Sigmoid colon (tissue), 7 donors: ENCODE measurements around the gene NOL4L. TPM values are rescaled to one million over a fixed set of nuclear protein-coding genes. Genes with fewer than 3 reads are reported as not detected.

Experiments
- DNase-seq: peaks from one replicate; pipeline ENCODE4 v3.0.0-alpha.2; 2019
- H3K27ac ChIP-seq, 4 donors: fragments of 200-600 bp; sonication (generic); one replicate each; pipeline ENCODE4 v1.5.1; 2016 to 2019; ENCODE audit warnings: mild to moderate bottlenecking in 1 of 4
- H3K27me3 ChIP-seq, 3 donors: fragments of 200-600 bp; sonication (generic); one replicate each; pipeline ENCODE4 v1.5.1; 2019; ENCODE audit warnings: mild to moderate bottlenecking in 1 of 3
- H3K36me3 ChIP-seq, 4 donors: fragments of 200-600 bp; sonication (generic); one replicate each; pipeline ENCODE4 v1.5.1; 2016 to 2019
- H3K4me1 ChIP-seq, 4 donors: fragments of 200-600 bp; sonication (generic); one replicate each; pipeline ENCODE4 v1.5.1; 2017 to 2019
- H3K4me3 ChIP-seq, 4 donors: fragments of 200-600 bp; sonication (generic); one replicate each; pipeline ENCODE4 v1.5.1; 2017 to 2019; ENCODE audit warnings: mild to moderate bottlenecking in 2 of 4, moderate library complexity in 1 of 4
- H3K9me3 ChIP-seq, 4 donors: fragments of 200-600 bp in 3 of 4; sonication (generic) in 3 of 4; one replicate each; pipeline versions ENCODE4 v1.5.1 to v1.6.1; 2013 to 2019
- EP300 ChIP-seq, 4 donors: sonication (generic); formaldehyde crosslinking; IDR thresholded peaks; one replicate each; pipeline ENCODE4 v1.6.1; 2017; ENCODE audit warnings: antibody characterized with exemption in 4 of 4
- POLR2A ChIP-seq, 2 donors: fragments of 450-650 bp; IDR thresholded peaks; one replicate each; pipeline ENCODE4 v1.6.1; 2016; ENCODE audit warnings: antibody characterized with exemption in 2 of 2, mild to moderate bottlenecking in 2 of 2, moderate library complexity in 2 of 2
- POLR2AphosphoS5 ChIP-seq, 4 donors: sonication (generic); formaldehyde crosslinking; IDR thresholded peaks; one replicate each; pipeline ENCODE4 v1.6.1; 2017; ENCODE audit warnings: antibody characterized with exemption in 4 of 4
- WGBS, 2 donors: extraction: QIAGEN DNeasy Blood & Tissue Kit; methylation state at CpG; one replicate each; pipeline ENCODE4 v1.1.7; 2013; 5-methylcytosine and 5-hydroxymethylcytosine counted together
- intact Hi-C: fragments of 100-400 bp; cut with DNase I; formaldehyde crosslinking; loops from one replicate; pipeline ENCODE4 v1.15.1; 2023
- polyA plus RNA-seq, 3 donors: library from polyadenylated mRNA; stranded (reverse); fragments of 200-250 nt; gene quantifications; one replicate each; pipeline ENCODE4 v1.2.3, GENCODE V29; 2013
- total RNA-seq, 4 donors: library from RNA; depleted of rRNA; stranded (reverse); fragments of >200 nt; gene quantifications; one replicate each; pipeline ENCODE4 v1.1.0, GENCODE V29; 2016
- TF ChIP-seq, protein P1 (sequence below), 4 experiments: fragments of 450-650 bp in 3 of 4; fragments of 200-600 bp in 1 of 4; IDR thresholded peaks; one replicate each; pipeline ENCODE4 v1.5.1; 2016 to 2019; ENCODE audit warnings: antibody characterized with exemption in 4 of 4, mild to moderate bottlenecking in 3 of 4, moderate library complexity in 2 of 4
- donor health status: healthy with polysubstance abuse.
- donor health status: Bipolar disorder and iron deficiency.
- donor health status: healthy.

Gene NOL4L
- total and polyA plus RNA-seq, 7 donors = 9.2 to 34.7 (median 16.8) TPM

DNA sequence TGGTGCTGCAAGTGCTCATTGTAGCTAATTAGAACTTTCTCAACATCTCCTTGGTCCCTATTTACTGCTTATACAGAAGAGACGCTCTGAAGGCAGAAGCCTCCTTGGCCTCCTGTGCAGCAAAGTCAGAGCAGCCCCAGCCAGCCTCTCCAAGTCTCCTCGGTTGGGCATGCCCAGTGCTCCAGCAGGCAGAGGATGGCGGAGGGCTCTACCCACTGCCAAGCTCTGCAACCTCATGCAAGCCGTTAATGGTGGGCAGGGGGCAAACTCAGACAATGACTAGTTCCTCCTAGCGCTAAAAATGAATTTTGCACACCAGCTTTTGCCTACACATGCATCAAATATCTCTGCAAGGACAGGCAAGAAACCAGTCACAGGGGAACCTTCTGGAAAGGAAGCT is 27.8 kb downstream of the NOL4L start:
- Histone ChIP-seq H3K4me1 (no peaks in the 10 kb centered on the region), H3K27me3 (no peaks in the 10 kb centered on the region), H3K9me3 (no peaks in the 10 kb centered on the region), H3K36me3 (no peaks in the 10 kb centered on the region), H3K4me3 (no peak overlapping the region), H3K27ac (no peak overlapping the region)
- no peak for DNase-seq
- intact Hi-C loops = no loop called here
- 71 to 76% methylated on average over 5 of the region's 5 CpGs for WGBS, 2 donors
- TF ChIP-seq POLR2A (IDR thresholded peaks at IDR 0.05) (no peak), POLR2AphosphoS5 (IDR thresholded peaks at IDR 0.05) (no peak), EP300 (IDR thresholded peaks at IDR 0.05) (no peak)
- TF ChIP-seq, protein P1, sequence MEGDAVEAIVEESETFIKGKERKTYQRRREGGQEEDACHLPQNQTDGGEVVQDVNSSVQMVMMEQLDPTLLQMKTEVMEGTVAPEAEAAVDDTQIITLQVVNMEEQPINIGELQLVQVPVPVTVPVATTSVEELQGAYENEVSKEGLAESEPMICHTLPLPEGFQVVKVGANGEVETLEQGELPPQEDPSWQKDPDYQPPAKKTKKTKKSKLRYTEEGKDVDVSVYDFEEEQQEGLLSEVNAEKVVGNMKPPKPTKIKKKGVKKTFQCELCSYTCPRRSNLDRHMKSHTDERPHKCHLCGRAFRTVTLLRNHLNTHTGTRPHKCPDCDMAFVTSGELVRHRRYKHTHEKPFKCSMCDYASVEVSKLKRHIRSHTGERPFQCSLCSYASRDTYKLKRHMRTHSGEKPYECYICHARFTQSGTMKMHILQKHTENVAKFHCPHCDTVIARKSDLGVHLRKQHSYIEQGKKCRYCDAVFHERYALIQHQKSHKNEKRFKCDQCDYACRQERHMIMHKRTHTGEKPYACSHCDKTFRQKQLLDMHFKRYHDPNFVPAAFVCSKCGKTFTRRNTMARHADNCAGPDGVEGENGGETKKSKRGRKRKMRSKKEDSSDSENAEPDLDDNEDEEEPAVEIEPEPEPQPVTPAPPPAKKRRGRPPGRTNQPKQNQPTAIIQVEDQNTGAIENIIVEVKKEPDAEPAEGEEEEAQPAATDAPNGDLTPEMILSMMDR (IDR thresholded peaks at IDR 0.05) = no peak

DNA sequence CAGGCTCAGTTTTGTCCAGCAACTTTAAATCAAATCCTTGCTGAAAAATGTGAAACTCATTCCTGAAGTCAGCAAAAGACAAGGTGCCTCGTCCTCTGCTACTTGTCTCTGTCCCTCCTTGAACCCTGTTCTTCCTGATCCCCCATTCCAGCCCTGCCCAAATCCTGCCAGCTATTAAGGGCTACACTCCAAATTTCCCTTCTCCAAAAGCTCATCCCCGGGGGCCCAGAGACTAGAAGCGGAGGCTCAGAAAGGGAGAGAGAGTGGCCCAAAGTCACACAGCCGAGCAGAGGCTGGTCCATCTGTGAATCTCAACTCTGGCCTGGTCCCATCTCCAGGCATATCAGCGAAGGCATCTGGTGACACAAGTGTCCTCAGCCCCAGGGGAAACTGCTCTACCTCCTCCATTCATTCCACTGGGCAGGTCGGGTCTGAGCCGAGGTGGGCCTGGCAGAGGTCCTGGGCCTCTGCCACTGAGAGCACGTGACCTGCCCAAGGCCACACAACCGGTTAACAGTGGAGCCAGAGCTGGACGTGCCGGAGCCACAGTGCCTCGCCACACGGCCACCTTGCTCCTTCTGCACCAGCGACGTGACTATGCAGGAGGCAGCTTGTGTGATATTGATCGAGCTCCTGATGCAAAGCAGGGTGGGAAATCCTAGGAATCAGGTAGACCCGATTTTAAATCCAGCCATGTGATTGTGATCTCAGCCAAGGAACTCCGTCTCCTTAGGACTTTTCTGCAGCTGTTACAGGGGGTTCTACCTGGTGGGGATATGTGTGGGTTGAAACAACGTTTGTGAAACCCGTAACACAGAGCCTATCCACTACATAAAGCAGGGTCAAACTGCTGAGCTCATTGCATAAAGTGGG is 28.6 kb downstream of the NOL4L start:
- Histone ChIP-seq H3K27ac (no peak overlapping the region), H3K9me3 (no peaks in the 10 kb centered on the region), H3K27me3 (no peaks in the 10 kb centered on the region), H3K36me3 (no peaks in the 10 kb centered on the region), H3K4me3 (no peak overlapping the region), H3K4me1 (no peaks in the 10 kb centered on the region)
- WGBS, 2 donors = 90 to 93% methylated on average over 20 of the region's 20 CpGs
- TF ChIP-seq, protein P1 (IDR thresholded peaks at IDR 0.05) = no peak
- TF ChIP-seq POLR2AphosphoS5 (IDR thresholded peaks at IDR 0.05) = no peak
- TF ChIP-seq EP300 (IDR thresholded peaks at IDR 0.05) = no peak
- TF ChIP-seq POLR2A (IDR thresholded peaks at IDR 0.05) = no peak
- DNase-seq = no peak
- intact Hi-C loops = no loop called here

DNA sequence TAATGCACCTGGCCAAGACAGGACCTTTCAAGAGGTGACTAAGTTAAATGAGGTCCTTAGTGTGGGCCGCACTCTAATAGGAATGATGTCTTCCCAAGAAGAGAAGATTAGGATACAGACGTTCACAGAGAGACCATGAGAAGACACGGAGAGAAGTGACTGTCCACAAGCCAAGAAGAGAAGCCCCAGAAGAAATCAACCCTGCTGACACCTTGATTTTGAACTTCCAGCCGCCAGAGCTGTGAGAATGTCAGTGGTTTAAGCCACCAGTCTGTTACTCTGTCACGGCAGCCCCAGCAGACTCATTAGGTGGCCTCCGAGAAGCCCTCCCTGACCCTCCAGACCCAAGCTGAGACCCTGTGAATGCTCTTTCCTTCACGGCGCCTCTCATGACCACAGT is 29.5 kb downstream of the NOL4L start:
- TF ChIP-seq POLR2AphosphoS5 (IDR thresholded peaks at IDR 0.05) (no peak), POLR2A (IDR thresholded peaks at IDR 0.05) (no peak), EP300 (IDR thresholded peaks at IDR 0.05) (no peak)
- TF ChIP-seq, protein P1 (IDR thresholded peaks at IDR 0.05) = no peak
- Histone ChIP-seq H3K9me3 (no peaks in the 10 kb centered on the region), H3K4me1 (no peaks in the 10 kb centered on the region), H3K4me3 (no peak overlapping the region), H3K27ac (no peak overlapping the region), H3K27me3 (no peaks in the 10 kb centered on the region), H3K36me3 (no peaks in the 10 kb centered on the region)
- DNase-seq = no peak
- intact Hi-C loops = no loop called here
- 94% methylated on average over 8 of the region's 8 CpGs for WGBS, 2 donors

DNA sequence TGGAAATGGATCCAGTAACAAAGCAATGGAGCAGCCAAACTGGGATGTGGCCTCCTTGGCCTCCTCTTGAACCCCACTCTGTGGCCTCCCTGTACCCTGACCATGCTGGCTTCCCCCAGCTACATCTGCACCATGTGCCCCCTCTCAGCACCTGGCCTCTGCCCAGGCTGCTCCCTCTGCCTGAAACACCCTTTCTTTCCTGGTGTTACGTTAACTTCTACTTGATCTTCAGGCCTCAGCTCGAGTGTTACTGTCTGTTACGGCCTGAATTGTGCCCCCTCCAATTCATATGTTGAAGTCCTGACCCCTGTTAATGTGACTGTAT is 30.2 kb downstream of the NOL4L start:
- Histone ChIP-seq H3K4me1 (no peaks in the 10 kb centered on the region), H3K4me3 (no peak overlapping the region), H3K27ac (no peak overlapping the region), H3K36me3 (no peaks in the 10 kb centered on the region), H3K27me3 (no peaks in the 10 kb centered on the region), H3K9me3 (no peaks in the 10 kb centered on the region)
- intact Hi-C loops = no loop called here
- DNase-seq = no peak
- TF ChIP-seq POLR2A (IDR thresholded peaks at IDR 0.05) (no peak), EP300 (IDR thresholded peaks at IDR 0.05) (no peak), POLR2AphosphoS5 (IDR thresholded peaks at IDR 0.05) (no peak)
- TF ChIP-seq, protein P1 (IDR thresholded peaks at IDR 0.05) = no peak
- 92 to 94% methylated on average over 3 of the region's 3 CpGs for WGBS, 2 donors

DNA sequence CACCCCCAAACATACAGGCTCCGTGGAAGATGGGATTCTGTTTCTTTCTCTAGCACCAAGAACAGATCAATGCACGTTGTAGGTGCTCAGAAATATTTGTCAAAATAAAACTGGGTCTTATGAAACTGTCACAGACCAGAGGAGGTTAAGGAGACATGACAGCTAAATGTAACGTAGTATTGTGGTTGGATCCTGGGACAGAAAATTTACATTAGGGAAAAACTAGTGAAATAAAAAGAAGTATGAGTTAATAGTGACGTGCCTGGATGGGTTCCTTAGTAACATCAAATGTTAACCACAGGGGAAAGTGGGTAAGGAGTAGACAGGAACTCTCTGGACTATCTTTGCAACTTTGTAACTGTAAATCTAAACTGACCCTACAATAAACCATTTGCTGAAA is 31.5 kb downstream of the NOL4L start:
- H3K4me1 ChIP-seq = no peaks in the 10 kb centered on the region
- intact Hi-C loops = no loop called here

More for the DNA sequence above, 31.5 kb downstream of the NOL4L start:
- 82 to 88% methylated on average over 4 of the region's 4 CpGs for WGBS, 2 donors
- Histone ChIP-seq H3K4me3 (no peak overlapping the region), H3K27me3 (no peaks in the 10 kb centered on the region), H3K36me3 (no peaks in the 10 kb centered on the region), H3K27ac (no peak overlapping the region), H3K9me3 (no peaks in the 10 kb centered on the region)
- no peak for DNase-seq
- TF ChIP-seq POLR2A (IDR thresholded peaks at IDR 0.05) = no peak
- TF ChIP-seq EP300 (IDR thresholded peaks at IDR 0.05) = no peak
- no peak for TF ChIP-seq POLR2AphosphoS5 (IDR thresholded peaks at IDR 0.05)
- TF ChIP-seq, protein P1 (IDR thresholded peaks at IDR 0.05) = no peak
